Astrocyte (in vitro differentiated cells and primary cell): Measurements from ENCODE around the gene NMBR.

Experiments
- EZH2 ChIP-seq: IDR thresholded peaks from 2 replicates; pipeline ENCODE4 v1.6.1; 2012; ENCODE audit warnings: mild to moderate bottlenecking, low read length, inconsistent platforms; ENCODE audit not compliant: insufficient read depth
- TF ChIP-seq, protein P1 (sequence below): IDR thresholded peaks from 2 replicates; pipeline ENCODE4 v1.5.1; 2011; ENCODE audit warnings: low read depth, mild to moderate bottlenecking, inconsistent platforms, low read length, moderate library complexity; ENCODE audit not compliant: insufficient read depth

DNA sequence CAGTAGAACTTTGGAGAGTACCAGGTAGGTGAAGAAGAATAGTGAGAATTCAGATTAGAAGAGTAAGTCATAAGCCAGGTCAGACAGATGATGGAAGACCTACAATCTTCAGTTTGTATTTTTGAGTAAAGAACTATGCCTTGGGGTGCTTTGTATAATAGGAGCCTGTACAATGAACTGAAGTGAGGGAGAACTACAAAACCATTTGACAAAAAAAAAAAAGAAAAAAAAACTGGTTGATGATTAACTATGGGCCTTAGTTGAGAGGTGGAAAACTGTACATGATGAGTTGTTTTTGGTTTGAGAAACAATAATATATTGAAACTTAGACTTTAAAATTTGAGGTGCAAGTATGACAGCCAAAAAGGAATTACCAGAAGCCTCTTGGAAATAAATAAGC is 25.8 kb upstream of the NMBR start:
- TF ChIP-seq, protein P1, sequence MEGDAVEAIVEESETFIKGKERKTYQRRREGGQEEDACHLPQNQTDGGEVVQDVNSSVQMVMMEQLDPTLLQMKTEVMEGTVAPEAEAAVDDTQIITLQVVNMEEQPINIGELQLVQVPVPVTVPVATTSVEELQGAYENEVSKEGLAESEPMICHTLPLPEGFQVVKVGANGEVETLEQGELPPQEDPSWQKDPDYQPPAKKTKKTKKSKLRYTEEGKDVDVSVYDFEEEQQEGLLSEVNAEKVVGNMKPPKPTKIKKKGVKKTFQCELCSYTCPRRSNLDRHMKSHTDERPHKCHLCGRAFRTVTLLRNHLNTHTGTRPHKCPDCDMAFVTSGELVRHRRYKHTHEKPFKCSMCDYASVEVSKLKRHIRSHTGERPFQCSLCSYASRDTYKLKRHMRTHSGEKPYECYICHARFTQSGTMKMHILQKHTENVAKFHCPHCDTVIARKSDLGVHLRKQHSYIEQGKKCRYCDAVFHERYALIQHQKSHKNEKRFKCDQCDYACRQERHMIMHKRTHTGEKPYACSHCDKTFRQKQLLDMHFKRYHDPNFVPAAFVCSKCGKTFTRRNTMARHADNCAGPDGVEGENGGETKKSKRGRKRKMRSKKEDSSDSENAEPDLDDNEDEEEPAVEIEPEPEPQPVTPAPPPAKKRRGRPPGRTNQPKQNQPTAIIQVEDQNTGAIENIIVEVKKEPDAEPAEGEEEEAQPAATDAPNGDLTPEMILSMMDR: no peak
- TF ChIP-seq EZH2: no peak
